GM18873 (cell line): ENCODE data around the gene AQP10.
"Not testable (repeated sequence)": the region's sequence is repeated elsewhere in the genome, so short reads cannot be mapped to it uniquely, and the experiment has no call there.

Experiments
- ATAC-seq: cut with Tn5 transposase; IDR thresholded peaks from one replicate; pipeline ENCODE4 v1.9.1; 2021; ENCODE audit warnings: mild to moderate bottlenecking, moderate library complexity, moderate number of reproducible peaks; ENCODE audit not compliant: unreplicated experiment, low FRiP score

AQP10 gene, protein sequence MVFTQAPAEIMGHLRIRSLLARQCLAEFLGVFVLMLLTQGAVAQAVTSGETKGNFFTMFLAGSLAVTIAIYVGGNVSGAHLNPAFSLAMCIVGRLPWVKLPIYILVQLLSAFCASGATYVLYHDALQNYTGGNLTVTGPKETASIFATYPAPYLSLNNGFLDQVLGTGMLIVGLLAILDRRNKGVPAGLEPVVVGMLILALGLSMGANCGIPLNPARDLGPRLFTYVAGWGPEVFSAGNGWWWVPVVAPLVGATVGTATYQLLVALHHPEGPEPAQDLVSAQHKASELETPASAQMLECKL

GRCh38 chr1:154320882-154321608, at the start of gene AQP10:
AQP10 (plus strand) TSS chr1:154321093; CDS start chr1:154321156, 63 bp downstream.
- no peak for ATAC-seq

GRCh38 chr1:154272217-154272998, 48.5 kb upstream of the AQP10 start, which contains the start of gene HAX1:
HAX1 (plus strand) TSS chr1:154272629; CDS start chr1:154272724, 95 bp downstream.
- ATAC-seq, result peak; percentile 84

- no peak for ATAC-seq
Measured at GRCh38 chr1:154272999-154273563, 47.8 kb upstream of the AQP10 start.

- ATAC-seq, result no peak
Measured at GRCh38 chr1:154276797-154277196, 44.1 kb upstream of the AQP10 start.

GRCh38 chr1:154287591-154287990, 33.3 kb upstream of the AQP10 start:
- ATAC-seq, result not testable (repeated sequence)

GRCh38 chr1:154288661-154289060, 32.2 kb upstream of the AQP10 start:
- ATAC-seq, result no peak

- ATAC-seq, result no peak
Measured at GRCh38 chr1:154290921-154291320, 30.0 kb upstream of the AQP10 start.

DNA sequence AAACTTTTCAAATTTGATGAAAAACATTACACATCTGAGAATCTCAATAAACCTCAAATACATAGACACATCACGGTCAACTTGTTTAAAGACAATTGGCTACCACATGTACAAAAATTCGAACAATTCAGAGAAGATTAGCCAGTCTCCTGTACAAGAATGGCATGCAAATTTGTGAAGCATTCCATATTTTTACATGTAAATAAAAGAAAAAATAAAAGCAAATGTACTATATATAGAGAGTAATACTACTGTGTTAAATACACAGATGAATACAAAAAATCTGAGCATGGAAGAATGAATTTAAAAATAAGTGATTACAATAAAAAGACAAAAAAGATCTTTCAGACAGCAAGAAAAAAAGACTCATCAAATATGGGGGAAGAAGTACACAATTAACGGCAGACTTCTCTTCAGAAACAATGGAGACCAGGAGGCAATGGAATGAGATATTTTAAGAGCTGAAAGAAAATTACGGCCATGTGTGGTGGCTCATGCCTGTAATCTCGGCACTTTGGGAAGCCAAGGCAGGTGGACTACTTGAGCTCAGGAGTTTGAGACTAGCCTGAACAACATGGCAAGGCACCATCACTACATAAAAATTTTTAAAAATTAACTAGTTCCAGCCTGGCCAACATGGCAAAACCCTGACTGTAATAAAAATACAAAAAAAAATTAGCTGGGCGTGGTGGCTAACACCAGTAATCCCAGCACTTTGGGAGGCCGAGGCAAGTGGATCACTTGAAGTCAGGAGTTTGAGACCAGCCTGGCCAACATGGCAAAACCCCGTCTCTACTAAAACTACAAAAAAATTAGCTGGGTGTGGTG, 25.3 kb upstream of the AQP10 start:
- ATAC-seq, result no peak

- no peak for ATAC-seq
Measured at GRCh38 chr1:154301582-154301981, 19.3 kb upstream of the AQP10 start.

- no peak for ATAC-seq
Measured at GRCh38 chr1:154304664-154305337, 16.1 kb upstream of the AQP10 start.

DNA sequence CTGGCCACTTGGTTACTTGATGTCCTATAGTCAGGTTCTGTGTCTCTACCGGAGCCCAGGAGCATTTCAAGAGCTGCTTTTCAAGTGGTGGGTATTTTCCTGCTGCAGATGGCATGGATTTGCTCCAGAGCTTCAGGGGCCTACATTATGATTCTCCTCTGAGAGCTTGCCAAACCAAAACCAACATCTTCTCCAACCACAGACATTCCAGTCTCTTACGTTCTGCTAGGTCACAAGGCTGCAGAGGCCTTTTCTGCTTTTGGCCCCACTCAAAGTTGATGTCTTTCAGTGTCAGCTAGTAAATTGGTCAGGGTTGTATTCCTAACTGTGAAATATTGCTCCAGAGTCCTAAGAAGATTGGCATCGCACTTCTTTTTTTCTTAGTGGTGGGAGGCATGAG, 14.7 kb upstream of the AQP10 start:
- ATAC-seq, result no peak

- not testable (repeated sequence) for ATAC-seq
Measured at GRCh38 chr1:154307670-154308270, 13.1 kb upstream of the AQP10 start.

DNA sequence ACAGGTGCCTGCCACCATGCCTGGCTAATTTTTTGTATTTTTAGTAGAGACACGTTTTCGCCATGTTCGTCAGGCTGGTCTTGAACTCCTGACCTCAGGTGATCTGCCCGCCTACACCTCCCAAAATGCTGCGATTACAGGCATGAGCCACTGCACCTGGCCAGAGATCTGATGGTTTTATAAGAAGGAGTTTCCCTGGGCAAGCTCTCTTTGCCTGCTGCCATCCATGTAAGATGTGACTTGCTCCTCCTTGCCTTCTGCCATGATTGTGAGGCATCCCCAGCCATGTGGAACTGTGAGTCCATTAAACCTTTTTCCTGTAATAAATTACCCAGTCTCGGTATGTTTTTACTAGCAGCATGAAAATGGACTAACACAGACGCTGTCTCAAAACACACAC, 11.8 kb upstream of the AQP10 start:
- not testable (repeated sequence) for ATAC-seq

GRCh38 chr1:154312229-154313065, 8.4 kb upstream of the AQP10 start:
- not testable (repeated sequence) for ATAC-seq

DNA sequence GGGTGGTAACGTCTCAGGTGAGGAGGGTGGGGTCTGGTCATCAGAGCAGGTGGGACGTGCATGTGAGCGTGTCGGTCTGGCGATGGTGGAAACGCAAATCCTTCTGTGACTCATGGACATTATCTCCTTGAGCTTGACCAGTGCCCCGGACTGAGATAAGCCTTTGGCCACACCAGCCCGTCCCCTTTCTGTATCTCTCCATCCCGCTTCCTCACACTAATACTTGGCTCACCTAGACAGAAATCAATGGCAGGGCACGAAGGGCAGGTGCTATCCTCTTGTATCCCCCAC, 7.9 kb upstream of the AQP10 start:
- ATAC-seq, result no peak

DNA sequence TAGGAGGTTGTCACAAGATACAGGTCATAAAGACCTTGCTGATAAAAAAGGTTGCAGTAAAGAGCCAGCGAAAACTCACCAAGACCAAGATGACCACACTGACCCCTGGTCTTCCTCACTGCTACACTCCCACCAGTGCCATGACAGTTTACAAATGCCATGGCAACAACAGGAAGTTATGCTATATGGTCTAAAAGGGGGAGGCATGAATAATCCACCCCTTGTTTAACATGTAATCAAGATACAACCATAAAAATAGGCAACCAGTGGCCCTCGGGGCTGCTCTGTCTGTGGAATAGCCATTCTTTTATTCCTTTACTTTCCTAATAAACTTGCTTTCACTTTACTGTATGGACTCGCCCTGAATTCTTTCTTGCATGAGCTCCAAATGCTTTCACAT, 6.7 kb upstream of the AQP10 start:
- not testable (repeated sequence) for ATAC-seq

GRCh38 chr1:154316704-154317103, 4.2 kb upstream of the AQP10 start:
- ATAC-seq, result no peak

GRCh38 chr1:154318386-154318785, 2.5 kb upstream of the AQP10 start:
- ATAC-seq, result no peak
